Caco-2 (cell line): ENCODE measurements around the gene SLC39A11. TPM values are rescaled to one million over a fixed set of nuclear protein-coding genes. Genes with fewer than 3 reads are reported as not detected.

Experiments used
- BruUV-seq: library from RNA; stranded (reverse); fragments of 400-500 nt; replicated peaks from 2 replicates; lab custom pipeline; 2021; lab: Mats Ljungman, UMichigan
- CTCF ChIA-PET: fragments of 300-600 bp; sonication (Branson Sonifier 250); formaldehyde crosslinking; loops from one replicate; lab custom pipeline; 2022; ENCODE audit warnings: antibody characterized with exemption; lab: Charles Lee
- POLR2A ChIA-PET: fragments of 300-600 bp; sonication (Branson Sonifier 250); formaldehyde crosslinking; loops from one replicate; lab custom pipeline; 2022; ENCODE audit warnings: antibody characterized with exemption; lab: Charles Lee
- DNase-seq, 2 experiments: peaks; one replicate each; pipeline versions ENCODE4 v3.0.0 to v3.0.0-alpha.2; 2020 to 2022
- H3K27me3 ChIP-seq: replicated peaks from 2 replicates; pipeline ENCODE4 v1.6.0; 2011; ENCODE audit warnings: low read length; ENCODE audit not compliant: control insufficient read depth, insufficient read depth
- H3K36me3 ChIP-seq: 2 replicates; pipeline ENCODE4 v1.5.1; 2011; ENCODE audit warnings: low read length; ENCODE audit not compliant: control insufficient read depth, insufficient read depth
- H3K4me1 ChIP-seq: fragments of 250-450 bp; sonication (Bioruptor Pico); 2 replicates; pipeline ENCODE4 v1.5.1; 2020; ENCODE audit warnings: mild to moderate bottlenecking
- H3K4me3 ChIP-seq: 2 replicates; pipeline ENCODE4 v1.5.1; 2011; ENCODE audit warnings: low read depth, mild to moderate bottlenecking, control low read depth, low read length
- H3K9me3 ChIP-seq: fragments of 250-450 bp; sonication (Bioruptor Pico); 2 replicates; pipeline ENCODE4 v1.5.1; 2020; ENCODE audit warnings: mild to moderate bottlenecking, moderate library complexity
- H3K27ac Mint-ChIP-seq: one replicate; pipeline ENCODE4 v1.8.0; 2022; ENCODE audit warnings: mixed read lengths; ENCODE audit not compliant: unreplicated experiment
- H3K27me3 Mint-ChIP-seq: one replicate; pipeline ENCODE4 v1.8.0; 2022; ENCODE audit warnings: mixed read lengths; ENCODE audit not compliant: insufficient read depth, unreplicated experiment
- H3K36me3 Mint-ChIP-seq: one replicate; pipeline ENCODE4 v1.8.0; 2022; ENCODE audit warnings: mild to moderate bottlenecking, mixed read lengths; ENCODE audit not compliant: insufficient read depth, unreplicated experiment
- H3K4me1 Mint-ChIP-seq: one replicate; pipeline ENCODE4 v1.8.0; 2022; ENCODE audit warnings: low read depth, mixed read lengths; ENCODE audit not compliant: unreplicated experiment
- H3K4me3 Mint-ChIP-seq: one replicate; pipeline ENCODE4 v1.8.0; 2022; ENCODE audit warnings: mild to moderate bottlenecking, moderate library complexity, mixed read lengths; ENCODE audit not compliant: unreplicated experiment
- H3K9me3 Mint-ChIP-seq: one replicate; pipeline ENCODE4 v1.8.0; 2022; ENCODE audit warnings: mixed read lengths; ENCODE audit not compliant: unreplicated experiment
- intact Hi-C: fragments of 100-400 bp; cut with micrococcal nuclease; formaldehyde crosslinking; loops from one replicate; pipeline ENCODE4 v1.10.0; 2022; ENCODE audit not compliant: unreplicated experiment
- total RNA-seq: library from RNA; stranded (reverse); gene quantifications from 2 replicates; pipeline ENCODE4 v1.2.3, GENCODE V29; 2022
- TF ChIP-seq, protein P1 (sequence below), 2 experiments: fragments of 200-600 bp in 1 of 2; IDR thresholded peaks; 1 replicate in 1 of 2; 2 replicates in 1 of 2; pipeline versions ENCODE4 v1.5.1 to v1.8.0; 2011 to 2022; ENCODE audit warnings: antibody characterized with exemption in 1 of 2, control low read depth in 1 of 2, inconsistent platforms in 1 of 2, low read depth in 1 of 2, low read length in 1 of 2, mild to moderate bottlenecking in 1 of 2, moderate library complexity in 1 of 2; ENCODE audit not compliant: insufficient read depth in 1 of 2, severe bottlenecking in 1 of 2, unreplicated experiment in 1 of 2

The SLC39A11 gene
- total RNA-seq, 1 experiment from 2014 or later: 26.4 TPM

DNA sequence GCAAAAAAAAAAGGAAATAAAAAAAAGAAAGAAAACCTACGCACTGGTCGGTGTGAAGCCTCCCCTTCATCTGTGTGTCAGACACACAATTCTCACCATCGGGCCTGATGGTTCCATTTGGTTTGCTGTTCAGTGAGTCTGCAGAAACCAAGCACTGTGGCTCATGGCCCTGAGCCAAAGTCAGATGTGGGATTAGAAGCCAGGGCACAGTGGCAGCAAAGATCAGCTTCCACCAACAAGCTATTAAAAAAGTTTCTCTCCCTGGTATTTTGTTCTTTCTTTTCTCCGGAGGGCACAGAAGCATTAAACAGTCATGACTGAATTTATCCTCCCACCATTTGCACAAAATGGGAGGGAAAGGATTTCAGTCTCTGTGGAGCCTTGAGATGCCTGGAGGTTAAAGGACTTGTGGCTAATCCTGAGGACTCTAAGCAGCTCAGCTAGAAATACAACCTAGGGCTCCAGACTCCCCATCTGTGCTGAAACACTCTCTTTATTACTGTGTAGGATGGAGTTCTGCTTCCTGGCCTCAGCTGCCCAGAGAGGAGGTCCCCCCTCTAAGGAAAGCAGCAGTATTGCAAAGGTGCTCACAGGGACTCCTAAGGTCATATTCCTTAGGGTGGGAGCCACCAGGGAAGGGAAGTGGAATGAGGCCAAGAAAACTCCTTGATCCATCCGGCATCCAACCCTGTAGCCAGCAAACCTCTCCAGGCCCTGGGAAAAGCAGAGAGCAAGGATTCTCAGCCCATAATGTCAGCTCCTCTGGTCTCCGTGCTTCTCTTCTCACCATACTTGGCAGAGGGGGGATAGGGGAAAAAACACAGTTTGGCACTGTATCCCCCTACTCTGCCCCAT is 28.2 kb downstream of the SLC39A11 start:
- H3K27me3 Mint-ChIP-seq: no peaks in the 10 kb centered on the region
- no peak for DNase-seq
- no TSS peak for BruUV-seq

GRCh38 chr17:73062726-73063125 is 29.8 kb downstream of the SLC39A11 start:
- 0 out of 2 replicates have a peak, but pooled peaks cover 1% of the 10 kb centered on the region for H3K4me1 ChIP-seq
- Mint-ChIP-seq H3K4me1 (no peaks in the 10 kb centered on the region), H3K4me3 (no peak overlapping the region), H3K9me3 (no peaks in the 10 kb centered on the region), H3K27ac (no peak overlapping the region), H3K27me3 (no peaks in the 10 kb centered on the region), H3K36me3 (no peaks in the 10 kb centered on the region)
- intact Hi-C loops: no loop called here
- CTCF ChIA-PET: no interaction called here
- H3K9me3 ChIP-seq: peaks cover 4% of the 10 kb centered on the region; the same call in 1 of the 2 replicates
- DNase-seq: no peak
- POLR2A ChIA-PET: no interaction called here
- no TSS peak for BruUV-seq
- no peaks in the 10 kb centered on the region for H3K27me3 ChIP-seq
- no peak overlapping the region for H3K4me3 ChIP-seq
- H3K36me3 ChIP-seq: no peaks in the 10 kb centered on the region; the same call in 1 of the 2 replicates
- TF ChIP-seq, protein P1, sequence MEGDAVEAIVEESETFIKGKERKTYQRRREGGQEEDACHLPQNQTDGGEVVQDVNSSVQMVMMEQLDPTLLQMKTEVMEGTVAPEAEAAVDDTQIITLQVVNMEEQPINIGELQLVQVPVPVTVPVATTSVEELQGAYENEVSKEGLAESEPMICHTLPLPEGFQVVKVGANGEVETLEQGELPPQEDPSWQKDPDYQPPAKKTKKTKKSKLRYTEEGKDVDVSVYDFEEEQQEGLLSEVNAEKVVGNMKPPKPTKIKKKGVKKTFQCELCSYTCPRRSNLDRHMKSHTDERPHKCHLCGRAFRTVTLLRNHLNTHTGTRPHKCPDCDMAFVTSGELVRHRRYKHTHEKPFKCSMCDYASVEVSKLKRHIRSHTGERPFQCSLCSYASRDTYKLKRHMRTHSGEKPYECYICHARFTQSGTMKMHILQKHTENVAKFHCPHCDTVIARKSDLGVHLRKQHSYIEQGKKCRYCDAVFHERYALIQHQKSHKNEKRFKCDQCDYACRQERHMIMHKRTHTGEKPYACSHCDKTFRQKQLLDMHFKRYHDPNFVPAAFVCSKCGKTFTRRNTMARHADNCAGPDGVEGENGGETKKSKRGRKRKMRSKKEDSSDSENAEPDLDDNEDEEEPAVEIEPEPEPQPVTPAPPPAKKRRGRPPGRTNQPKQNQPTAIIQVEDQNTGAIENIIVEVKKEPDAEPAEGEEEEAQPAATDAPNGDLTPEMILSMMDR (IDR thresholded peaks at IDR 0.05; ENCODE audit: insufficient read depth in 1 of 2, low read depth in 1 of 2, low read length in 1 of 2, severe bottlenecking in 1 of 2, unreplicated experiment in 1 of 2): no peak

More for the DNA sequence above, 28.2 kb downstream of the SLC39A11 start:
- Histone ChIP-seq H3K4me1 (peaks cover 13% of the 10 kb centered on the region; the same call in 1 of the 2 replicates), H3K36me3 (no peaks in the 10 kb centered on the region; the same call in 1 of the 2 replicates), H3K4me3 (no peak overlapping the region), H3K9me3 (peaks cover 4% of the 10 kb centered on the region; the same call in 1 of the 2 replicates), H3K27me3 (no peaks in the 10 kb centered on the region)
- ChIA-PET CTCF (no interaction called here), POLR2A (no interaction called here)
- TF ChIP-seq, protein P1 (IDR thresholded peaks at IDR 0.05; ENCODE audit: insufficient read depth in 1 of 2, low read depth in 1 of 2, low read length in 1 of 2, severe bottlenecking in 1 of 2, unreplicated experiment in 1 of 2): no peak
- intact Hi-C loops: no loop called here
- Mint-ChIP-seq H3K4me1 (peaks cover 10% of the 10 kb centered on the region), H3K9me3 (no peaks in the 10 kb centered on the region), H3K4me3 (no peak overlapping the region), H3K27ac (no peak overlapping the region), H3K36me3 (no peaks in the 10 kb centered on the region)

DNA sequence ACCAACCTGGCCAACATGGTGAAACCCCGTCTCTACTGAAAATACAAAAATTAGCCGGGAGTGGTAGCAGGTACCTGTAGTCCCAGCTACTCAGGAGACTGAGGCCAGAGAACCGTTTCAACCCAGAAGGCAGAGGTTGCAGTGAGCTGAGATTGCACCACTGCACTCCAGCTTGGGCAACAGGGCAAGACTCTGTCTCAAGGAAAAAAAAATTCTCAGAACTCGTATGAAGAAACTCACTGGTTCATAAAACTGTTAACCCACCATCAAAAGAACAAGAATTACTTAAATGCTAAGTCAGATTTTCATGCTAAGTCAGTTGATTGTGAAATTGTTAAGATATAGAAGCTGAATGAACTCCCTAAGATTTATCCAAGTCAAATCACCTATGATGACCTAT is 31.3 kb downstream of the SLC39A11 start:
- Histone ChIP-seq H3K4me1 (no peaks in the 10 kb centered on the region), H3K9me3 (peaks cover 4% of the 10 kb centered on the region; the same call in 1 of the 2 replicates), H3K36me3 (no peaks in the 10 kb centered on the region), H3K4me3 (no peak overlapping the region), H3K27me3 (no peaks in the 10 kb centered on the region)
- CTCF ChIA-PET: interaction anchor here (0.6 kb wide), 1 partner anchor 26 kb away, joined by 3 read pairs; no protein-coding TSS in a partner anchor
- intact Hi-C loops: no loop called here
- Mint-ChIP-seq H3K4me3 (no peak overlapping the region), H3K9me3 (no peaks in the 10 kb centered on the region), H3K27me3 (no peaks in the 10 kb centered on the region), H3K36me3 (no peaks in the 10 kb centered on the region), H3K4me1 (no peaks in the 10 kb centered on the region), H3K27ac (no peak overlapping the region)
- no peak for DNase-seq
- POLR2A ChIA-PET: no interaction called here
- TF ChIP-seq, protein P1 (IDR thresholded peaks at IDR 0.05; ENCODE audit: insufficient read depth in 1 of 2, low read depth in 1 of 2, low read length in 1 of 2, severe bottlenecking in 1 of 2, unreplicated experiment in 1 of 2): no peak
- BruUV-seq: no TSS peak
